HFFc6 (cell line): ENCODE data around the gene LIPC. TPM values are rescaled to one million over a fixed set of nuclear protein-coding genes. Genes with fewer than 3 reads are reported as not detected.

ENCODE experiments used
- DNase-seq: peaks from one replicate; pipeline ENCODE4 v3.0.0-alpha.2; 2018
- H3K27ac Mint-ChIP-seq: 2 replicates; pipeline ENCODE4 v1.8.0; 2020; ENCODE audit warnings: mild to moderate bottlenecking, mixed read lengths
- H3K27me3 Mint-ChIP-seq: 2 replicates; pipeline ENCODE4 v1.8.0; 2021; ENCODE audit warnings: mild to moderate bottlenecking, moderate library complexity, mixed read lengths; ENCODE audit not compliant: insufficient read depth
- H3K36me3 Mint-ChIP-seq: 2 replicates; pipeline ENCODE4 v1.8.0; 2021; ENCODE audit warnings: low read depth, mixed read lengths
- H3K4me1 Mint-ChIP-seq: 2 replicates; pipeline ENCODE4 v1.8.0; 2020; ENCODE audit warnings: low read depth, mixed read lengths
- H3K4me3 Mint-ChIP-seq: 2 replicates; pipeline ENCODE4 v1.8.0; 2020; ENCODE audit warnings: mild to moderate bottlenecking, moderate library complexity, mixed read lengths
- H3K9me3 Mint-ChIP-seq: 2 replicates; pipeline ENCODE4 v1.8.0; 2020; ENCODE audit warnings: mild to moderate bottlenecking, mixed read lengths
- total RNA-seq, 6 experiments: library from RNA; stranded (reverse); fragmentation: NEBNext Ultra II Directional; extraction: Animal tissue kit (Norgen Biotek cat#: 25700); gene quantifications; 2 replicates in 1 of 6; 3 replicates in 5 of 6; pipeline ENCODE4 v1.2.3, GENCODE V29; 2021
- TF ChIP-seq, protein P1 (sequence below): fragments of 200-600 bp; sonication (generic); IDR thresholded peaks from 2 replicates; pipeline ENCODE4 v1.5.0; 2021; ENCODE audit warnings: antibody characterized with exemption, mild to moderate bottlenecking

Gene LIPC
- total RNA-seq, 6 experiments from 2014 or later, result not detected

DNA sequence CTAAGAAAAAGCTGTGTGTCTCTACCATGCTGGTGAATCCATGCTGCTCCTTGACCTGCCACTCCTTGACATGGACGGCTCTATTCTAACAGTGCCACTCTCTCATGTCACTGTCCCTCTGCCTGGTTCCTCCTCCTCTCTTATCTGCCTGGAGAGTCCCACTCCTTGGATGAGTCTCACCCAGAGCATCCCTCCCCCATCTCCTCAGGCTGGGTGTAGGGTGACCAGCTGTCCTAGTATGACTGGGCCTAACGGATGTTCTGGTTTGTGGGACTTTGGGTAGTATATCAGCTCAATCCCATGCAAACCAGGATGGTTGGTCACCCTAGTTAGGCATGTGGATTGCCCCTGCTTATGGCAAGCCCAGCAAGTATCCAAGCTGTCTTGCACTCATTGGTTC lies 54.3 kb downstream of the LIPC start:
- Mint-ChIP-seq H3K9me3 (peaks cover 11% of the 10 kb centered on the region), H3K27me3 (peaks cover 1% of the 10 kb centered on the region)

DNA sequence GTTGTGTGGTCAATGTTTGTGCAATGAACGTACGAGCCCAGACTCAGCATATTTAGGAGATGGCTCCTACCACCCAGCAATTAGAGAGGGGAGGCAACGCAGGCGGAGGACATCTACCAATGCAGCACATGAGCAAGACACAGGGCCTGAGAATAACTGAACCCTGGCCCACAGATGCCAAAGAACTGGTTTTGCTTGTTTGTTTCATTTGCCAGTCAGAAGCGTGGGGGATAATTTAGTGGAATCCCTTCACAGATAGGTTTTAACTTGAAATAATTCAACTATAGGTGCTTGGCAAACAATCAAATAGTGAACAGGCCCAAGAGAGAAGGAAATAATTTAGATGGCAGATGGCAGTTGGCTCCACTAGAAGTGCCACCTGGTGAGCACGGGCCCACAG lies 54.8 kb downstream of the LIPC start:
- H3K4me3 Mint-ChIP-seq, result no peak overlapping the region
- TF ChIP-seq, protein P1, sequence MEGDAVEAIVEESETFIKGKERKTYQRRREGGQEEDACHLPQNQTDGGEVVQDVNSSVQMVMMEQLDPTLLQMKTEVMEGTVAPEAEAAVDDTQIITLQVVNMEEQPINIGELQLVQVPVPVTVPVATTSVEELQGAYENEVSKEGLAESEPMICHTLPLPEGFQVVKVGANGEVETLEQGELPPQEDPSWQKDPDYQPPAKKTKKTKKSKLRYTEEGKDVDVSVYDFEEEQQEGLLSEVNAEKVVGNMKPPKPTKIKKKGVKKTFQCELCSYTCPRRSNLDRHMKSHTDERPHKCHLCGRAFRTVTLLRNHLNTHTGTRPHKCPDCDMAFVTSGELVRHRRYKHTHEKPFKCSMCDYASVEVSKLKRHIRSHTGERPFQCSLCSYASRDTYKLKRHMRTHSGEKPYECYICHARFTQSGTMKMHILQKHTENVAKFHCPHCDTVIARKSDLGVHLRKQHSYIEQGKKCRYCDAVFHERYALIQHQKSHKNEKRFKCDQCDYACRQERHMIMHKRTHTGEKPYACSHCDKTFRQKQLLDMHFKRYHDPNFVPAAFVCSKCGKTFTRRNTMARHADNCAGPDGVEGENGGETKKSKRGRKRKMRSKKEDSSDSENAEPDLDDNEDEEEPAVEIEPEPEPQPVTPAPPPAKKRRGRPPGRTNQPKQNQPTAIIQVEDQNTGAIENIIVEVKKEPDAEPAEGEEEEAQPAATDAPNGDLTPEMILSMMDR, result no peak
- DNase-seq, result no peak
- peaks cover 5% of the 10 kb centered on the region for H3K4me1 Mint-ChIP-seq
- no peak overlapping the region for H3K27ac Mint-ChIP-seq
- H3K9me3 Mint-ChIP-seq, result peaks cover 11% of the 10 kb centered on the region
- peaks cover 1% of the 10 kb centered on the region for H3K27me3 Mint-ChIP-seq
- H3K36me3 Mint-ChIP-seq, result peaks cover 16% of the 10 kb centered on the region; the same call in 1 of the 2 replicates

More for the DNA sequence above, 54.3 kb downstream of the LIPC start:
- Mint-ChIP-seq H3K4me3 (no peak overlapping the region), H3K4me1 (peaks cover 5% of the 10 kb centered on the region), H3K36me3 (peaks cover 16% of the 10 kb centered on the region; the same call in 1 of the 2 replicates), H3K27ac (no peak overlapping the region)
- TF ChIP-seq, protein P1, result no peak
- DNase-seq, result no peak

DNA sequence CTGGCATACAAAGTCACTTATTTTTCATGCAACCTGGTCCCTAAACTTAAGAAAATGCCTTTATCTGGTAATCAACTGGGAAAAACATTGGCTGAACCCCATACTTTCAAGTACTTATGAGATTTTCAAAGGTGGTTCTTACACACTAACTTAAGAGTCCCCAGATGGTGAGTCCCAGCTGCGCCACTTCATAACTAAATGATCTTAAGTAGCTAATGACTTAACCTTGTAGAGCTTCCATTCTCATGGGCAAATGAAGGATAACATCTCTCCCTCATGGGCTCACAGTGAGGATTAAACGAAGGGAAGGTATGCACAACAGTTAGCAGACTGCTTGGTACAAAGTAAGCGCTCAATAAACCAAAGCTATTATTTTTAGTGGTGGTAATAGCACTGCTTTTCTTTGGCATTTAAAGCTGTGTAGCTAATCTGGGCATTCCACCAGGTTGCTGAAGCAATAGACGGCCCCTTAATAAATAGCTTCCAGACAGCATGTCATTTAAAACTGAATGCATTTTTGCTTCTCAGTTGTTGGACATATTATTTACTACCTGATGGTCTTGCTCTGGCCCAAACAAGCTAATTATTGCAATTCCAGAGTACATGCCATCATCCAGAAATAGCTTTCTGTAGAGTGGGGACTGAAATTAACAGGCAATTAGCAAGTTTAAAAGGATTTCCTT lies 55.4 kb downstream of the LIPC start:
- Mint-ChIP-seq H3K4me3 (no peak overlapping the region), H3K27ac (no peak overlapping the region), H3K27me3 (peaks cover 1% of the 10 kb centered on the region), H3K36me3 (peaks cover 16% of the 10 kb centered on the region; the same call in 1 of the 2 replicates), H3K4me1 (peaks cover 5% of the 10 kb centered on the region), H3K9me3 (peaks cover 11% of the 10 kb centered on the region)
- no peak for DNase-seq
- TF ChIP-seq, protein P1, result no peak

DNA sequence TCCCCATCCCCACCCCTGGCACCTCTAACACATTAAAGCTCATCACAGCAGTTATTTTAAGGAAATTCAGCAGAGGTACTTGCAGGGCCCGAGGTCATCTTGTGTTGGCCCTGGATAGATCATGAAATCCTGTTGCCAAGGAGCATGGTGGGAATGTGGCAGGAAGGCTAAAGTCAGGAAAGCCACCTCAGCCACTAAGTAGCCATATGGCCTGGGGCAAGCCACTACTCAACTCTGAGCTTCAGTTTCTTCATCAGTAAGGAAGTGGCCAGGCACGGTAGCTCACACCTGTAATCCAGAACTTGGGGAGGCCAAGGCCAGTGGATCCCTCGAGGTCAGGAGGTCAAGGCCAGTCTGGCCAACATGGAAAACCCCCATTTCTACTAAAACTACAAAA lies 55.9 kb downstream of the LIPC start:
- no peak for DNase-seq
- H3K4me3 Mint-ChIP-seq, result no peak overlapping the region

DNA sequence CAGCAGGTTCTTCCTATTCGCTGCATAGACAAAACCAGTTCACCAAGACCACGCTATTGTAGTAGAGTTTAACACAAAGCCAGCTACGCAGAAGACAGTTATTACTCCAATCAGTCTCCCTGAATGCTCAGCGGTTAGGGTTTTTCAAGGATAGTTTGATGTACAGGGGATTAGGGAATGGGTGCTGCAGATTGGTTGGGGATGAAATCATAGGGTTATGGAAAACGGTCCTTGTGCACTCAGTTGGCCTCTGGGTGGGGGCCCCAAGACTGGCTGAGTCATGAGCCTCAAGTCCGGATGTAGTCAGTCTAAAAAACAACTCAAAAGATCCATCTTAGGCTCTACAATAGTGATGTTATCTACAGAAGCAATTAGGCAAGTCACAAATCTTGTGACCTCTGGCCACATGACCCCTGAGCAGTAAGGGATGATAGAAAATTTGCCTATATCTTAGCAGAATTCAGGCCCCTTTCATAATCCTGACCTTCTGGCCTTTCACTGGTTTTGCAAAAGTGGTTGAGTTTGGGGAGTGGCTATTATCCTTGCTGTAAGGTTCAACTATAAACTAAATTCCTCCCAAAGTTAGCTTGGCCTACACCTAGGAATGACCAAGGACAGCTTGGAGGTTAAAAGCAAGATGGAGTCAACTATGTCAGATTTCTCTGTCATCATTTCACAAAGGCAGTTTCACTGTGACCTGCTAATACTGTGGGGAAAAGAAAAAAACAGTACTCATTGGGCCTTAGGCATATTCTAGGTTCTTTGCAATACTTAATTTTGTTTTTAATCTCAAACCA lies 57.7 kb downstream of the LIPC start:
- H3K36me3 Mint-ChIP-seq, result peaks cover 16% of the 10 kb centered on the region; the same call in 1 of the 2 replicates
- H3K27me3 Mint-ChIP-seq, result peaks cover 1% of the 10 kb centered on the region
- H3K4me3 Mint-ChIP-seq, result no peak overlapping the region
- H3K9me3 Mint-ChIP-seq, result peaks cover 11% of the 10 kb centered on the region
- H3K27ac Mint-ChIP-seq, result no peak overlapping the region
- TF ChIP-seq, protein P1, result no peak
- no peak for DNase-seq
- peaks cover 6% of the 10 kb centered on the region for H3K4me1 Mint-ChIP-seq

More for the DNA sequence above, 55.9 kb downstream of the LIPC start:
- Mint-ChIP-seq H3K36me3 (peaks cover 16% of the 10 kb centered on the region; the same call in 1 of the 2 replicates), H3K9me3 (peaks cover 11% of the 10 kb centered on the region), H3K27me3 (peaks cover 1% of the 10 kb centered on the region), H3K4me1 (peaks cover 6% of the 10 kb centered on the region), H3K27ac (no peak overlapping the region)
- TF ChIP-seq, protein P1, result no peak
